ENCODE data around the gene CD276. TPM values are rescaled to one million over a fixed set of nuclear protein-coding genes. Genes with fewer than 3 reads are reported as not detected.

Gene CD276
- total RNA-seq, 2 experiments from 2014 or later, result not detected

DNA sequence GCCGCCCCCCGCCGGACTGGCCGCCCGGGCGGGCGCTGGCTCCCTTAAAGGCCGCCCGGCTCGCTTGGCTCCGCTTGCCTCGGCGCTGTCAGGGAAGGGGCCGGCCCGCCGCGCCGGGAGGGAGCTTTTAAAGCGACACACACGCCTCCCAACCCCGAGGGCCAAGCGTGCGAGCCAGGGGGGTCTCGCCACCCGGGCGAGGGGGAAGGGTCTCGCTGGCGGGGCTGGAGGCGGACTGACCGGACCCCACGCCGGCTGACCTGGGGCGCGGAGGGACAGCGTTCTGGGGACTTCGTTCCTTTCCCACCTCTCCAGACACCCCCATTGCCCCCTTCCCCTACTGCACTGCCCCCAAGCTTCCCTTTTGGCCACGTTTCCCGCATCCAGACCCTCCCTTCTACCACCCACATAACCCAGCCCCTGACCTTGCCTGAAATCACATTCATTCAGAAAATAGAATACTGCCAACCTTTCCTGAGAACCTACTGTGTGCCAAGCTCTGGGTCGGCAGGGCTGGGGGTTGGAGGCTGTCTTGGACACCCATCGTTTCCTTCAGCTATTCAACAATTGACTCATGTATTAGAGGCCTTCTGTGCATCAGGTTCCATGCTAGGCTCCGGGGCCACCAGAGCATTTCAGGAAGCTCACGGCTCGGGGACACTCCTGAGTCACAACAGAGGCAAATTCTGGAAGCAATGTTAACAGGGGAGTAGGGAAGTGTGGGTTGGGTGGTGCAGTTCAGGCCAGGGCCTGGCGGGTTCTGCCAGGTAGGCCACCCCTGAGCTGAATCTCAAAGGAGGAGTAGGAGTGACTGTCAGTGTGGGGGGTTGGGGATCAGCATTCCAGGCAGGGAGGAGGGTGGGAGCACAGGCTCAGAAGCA, 69.3 kb downstream of the CD276 start, which contains the start of gene INSYN1:
Gene INSYN1 (minus strand): TSS at position 102 of the 881 bp plus-strand sequence. CDS start 2,221 bp downstream, outside the sequence.
- no peaks in the 10 kb centered on the region for H3K4me1 ChIP-seq (ENCODE audit: insufficient read depth, low read length, poor library complexity, severe bottlenecking)
- H2AFZ ChIP-seq (ENCODE audit: low read length), result no peak within 1 kb of the TSS
- H3K36me3 ChIP-seq (ENCODE audit: insufficient read depth, low read length), result no peaks in the 10 kb centered on the region
- H3K4me3 ChIP-seq (ENCODE audit: low read depth, low read length, poor library complexity, severe bottlenecking), result no peak within 1 kb of the TSS
- no peaks in the 10 kb centered on the region for H3K9me3 ChIP-seq (ENCODE audit: low read length)
- H3K79me2 ChIP-seq (ENCODE audit: insufficient read depth, low read depth, low read length), result no peaks in the 10 kb centered on the region
- ChIA-PET POLR2A (interaction anchor here (0.9 kb wide), 1 partner anchor 9 kb away, joined by 3 read pairs; no protein-coding TSS in a partner anchor), CTCF (ENCODE audit: unreplicated experiment) (no interaction called here)
- H3K9me2 ChIP-seq (ENCODE audit: insufficient read depth, low read length), result no peaks in the 10 kb centered on the region
- no TSS peak for BruUV-seq (replicated peaks)
- H4K20me1 ChIP-seq (ENCODE audit: insufficient read depth, low read length), result no peaks in the 10 kb centered on the region
- H3K4me2 ChIP-seq (ENCODE audit: low read length), result no peak within 1 kb of the TSS
- DNase-seq (ENCODE audit: low spot score), result no peak
- intact Hi-C loops (cut with micrococcal nuclease; ENCODE audit: unreplicated experiment), result no loop called here
- TF ChIP-seq, protein P1, sequence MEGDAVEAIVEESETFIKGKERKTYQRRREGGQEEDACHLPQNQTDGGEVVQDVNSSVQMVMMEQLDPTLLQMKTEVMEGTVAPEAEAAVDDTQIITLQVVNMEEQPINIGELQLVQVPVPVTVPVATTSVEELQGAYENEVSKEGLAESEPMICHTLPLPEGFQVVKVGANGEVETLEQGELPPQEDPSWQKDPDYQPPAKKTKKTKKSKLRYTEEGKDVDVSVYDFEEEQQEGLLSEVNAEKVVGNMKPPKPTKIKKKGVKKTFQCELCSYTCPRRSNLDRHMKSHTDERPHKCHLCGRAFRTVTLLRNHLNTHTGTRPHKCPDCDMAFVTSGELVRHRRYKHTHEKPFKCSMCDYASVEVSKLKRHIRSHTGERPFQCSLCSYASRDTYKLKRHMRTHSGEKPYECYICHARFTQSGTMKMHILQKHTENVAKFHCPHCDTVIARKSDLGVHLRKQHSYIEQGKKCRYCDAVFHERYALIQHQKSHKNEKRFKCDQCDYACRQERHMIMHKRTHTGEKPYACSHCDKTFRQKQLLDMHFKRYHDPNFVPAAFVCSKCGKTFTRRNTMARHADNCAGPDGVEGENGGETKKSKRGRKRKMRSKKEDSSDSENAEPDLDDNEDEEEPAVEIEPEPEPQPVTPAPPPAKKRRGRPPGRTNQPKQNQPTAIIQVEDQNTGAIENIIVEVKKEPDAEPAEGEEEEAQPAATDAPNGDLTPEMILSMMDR (conservative IDR thresholded peaks at IDR 0.05; ENCODE audit: low read length), result no peak
- no peak for TF ChIP-seq EZH2phosphoT487 (IDR thresholded peaks at IDR 0.05; ENCODE audit: borderline replicate concordance, low read depth, low read length)
- H3K27ac ChIP-seq (ENCODE audit: low read depth, low read length, poor library complexity, severe bottlenecking), result no peak within 1 kb of the TSS

DNA sequence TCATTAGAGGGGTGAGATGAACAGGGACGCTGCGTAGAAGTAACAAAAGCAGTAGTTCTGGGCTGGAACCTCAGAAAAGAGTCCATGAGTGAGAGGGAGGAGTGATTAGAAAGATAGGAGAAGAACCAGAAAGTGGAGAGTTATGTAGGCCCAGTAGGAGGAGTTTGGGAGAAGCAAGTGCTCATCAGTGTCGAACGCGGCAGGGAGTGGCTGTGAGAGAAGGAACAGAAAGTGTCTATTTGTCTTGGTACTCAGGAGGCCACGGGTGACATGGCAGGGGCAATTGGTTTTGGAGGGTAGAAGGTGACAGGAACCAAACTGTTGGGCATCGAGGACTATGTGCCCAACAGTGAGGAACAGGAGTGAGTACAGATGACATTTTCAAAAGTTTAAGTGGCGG, 70.3 kb downstream of the CD276 start:
- Histone ChIP-seq H3K9me3 (ENCODE audit: low read length) (no peaks in the 10 kb centered on the region), H3K79me2 (ENCODE audit: insufficient read depth, low read depth, low read length) (no peaks in the 10 kb centered on the region), H3K27ac (ENCODE audit: low read depth, low read length, poor library complexity, severe bottlenecking) (no peak overlapping the region), H3K4me2 (ENCODE audit: low read length) (no peak overlapping the region), H3K9me2 (ENCODE audit: insufficient read depth, low read length) (no peaks in the 10 kb centered on the region), H4K20me1 (ENCODE audit: insufficient read depth, low read length) (no peaks in the 10 kb centered on the region), H3K4me3 (ENCODE audit: low read depth, low read length, poor library complexity, severe bottlenecking) (no peak overlapping the region), H2AFZ (ENCODE audit: low read length) (no peak overlapping the region), H3K36me3 (ENCODE audit: insufficient read depth, low read length) (no peaks in the 10 kb centered on the region), H3K4me1 (ENCODE audit: insufficient read depth, low read length, poor library complexity, severe bottlenecking) (no peaks in the 10 kb centered on the region)
- CTCF ChIA-PET (ENCODE audit: unreplicated experiment), result no interaction called here
- TF ChIP-seq, protein P1 (conservative IDR thresholded peaks at IDR 0.05; ENCODE audit: low read length), result no peak
- TF ChIP-seq EZH2phosphoT487 (IDR thresholded peaks at IDR 0.05; ENCODE audit: borderline replicate concordance, low read depth, low read length), result no peak
- POLR2A ChIA-PET, result interaction anchor here (0.9 kb wide), 1 partner anchor 8 kb away, joined by 3 read pairs; no protein-coding TSS in a partner anchor
- BruUV-seq (replicated peaks), result no TSS peak
- intact Hi-C loops (cut with micrococcal nuclease; ENCODE audit: unreplicated experiment), result no loop called here
- no peak for DNase-seq (ENCODE audit: low spot score)

DNA sequence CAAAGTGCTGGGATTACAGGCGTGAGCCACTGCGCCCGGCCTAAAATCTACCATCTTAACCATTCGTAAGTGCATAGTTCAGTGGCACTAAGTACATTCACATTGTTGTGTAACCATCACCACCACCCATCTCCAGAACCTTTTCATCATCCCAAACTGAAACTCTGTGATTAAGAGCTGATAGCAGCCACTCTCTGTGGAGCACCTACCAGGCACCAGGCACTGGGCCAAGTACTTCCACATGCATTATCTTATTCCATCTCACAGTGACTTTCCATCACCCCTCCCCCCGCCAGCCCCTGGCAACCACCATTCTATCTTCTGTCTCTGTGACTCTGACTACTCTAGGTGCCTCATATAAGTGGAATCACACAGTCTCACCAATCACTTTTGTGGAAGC, 71.3 kb downstream of the CD276 start:
- Histone ChIP-seq H4K20me1 (ENCODE audit: insufficient read depth, low read length) (no peaks in the 10 kb centered on the region), H3K4me2 (ENCODE audit: low read length) (no peak overlapping the region), H2AFZ (ENCODE audit: low read length) (no peak overlapping the region), H3K4me3 (ENCODE audit: low read depth, low read length, poor library complexity, severe bottlenecking) (no peak overlapping the region), H3K4me1 (ENCODE audit: insufficient read depth, low read length, poor library complexity, severe bottlenecking) (no peaks in the 10 kb centered on the region), H3K36me3 (ENCODE audit: insufficient read depth, low read length) (no peaks in the 10 kb centered on the region), H3K79me2 (ENCODE audit: insufficient read depth, low read depth, low read length) (no peaks in the 10 kb centered on the region), H3K9me3 (ENCODE audit: low read length) (no peaks in the 10 kb centered on the region), H3K27ac (ENCODE audit: low read depth, low read length, poor library complexity, severe bottlenecking) (no peak overlapping the region), H3K9me2 (ENCODE audit: insufficient read depth, low read length) (no peaks in the 10 kb centered on the region)
- ChIA-PET POLR2A (no interaction called here), CTCF (ENCODE audit: unreplicated experiment) (no interaction called here)
- no peak for TF ChIP-seq EZH2phosphoT487 (IDR thresholded peaks at IDR 0.05; ENCODE audit: borderline replicate concordance, low read depth, low read length)
- TF ChIP-seq, protein P1 (conservative IDR thresholded peaks at IDR 0.05; ENCODE audit: low read length), result no peak
- DNase-seq (ENCODE audit: low spot score), result no peak
- intact Hi-C loops (cut with micrococcal nuclease; ENCODE audit: unreplicated experiment), result no loop called here
- no TSS peak for BruUV-seq (replicated peaks)

Measured in OCI-LY7 (cell line).